ENCODE data around the gene ADAD1. TPM values are rescaled to one million over a fixed set of nuclear protein-coding genes. Genes with fewer than 3 reads are reported as not detected.

Gene ADAD1
- not detected in 2 replicates for total RNA-seq

DNA sequence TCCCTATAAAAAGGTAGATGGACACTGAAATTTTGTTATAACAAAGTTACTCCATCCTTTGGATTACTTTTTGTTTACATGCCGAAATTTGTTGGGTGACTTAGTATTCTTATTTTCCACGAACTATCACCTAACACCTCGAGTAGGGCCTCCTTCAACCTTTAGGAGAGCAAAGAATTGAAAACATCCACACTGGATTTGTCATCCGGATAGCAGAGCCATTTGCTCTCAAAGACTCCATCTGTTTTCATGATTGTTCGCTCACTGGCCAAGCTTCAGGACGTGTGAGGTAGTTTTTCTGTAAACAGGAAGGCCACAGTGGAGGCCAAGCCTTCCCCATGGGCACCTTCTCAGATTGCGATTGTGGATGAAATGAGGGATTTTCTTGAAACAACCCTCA lies at the start of gene ADAD1:
Gene ADAD1 (plus strand): TSS at position 301 of the 400 bp plus-strand sequence. CDS start 1,059 bp downstream, outside the sequence.
- no peaks in the 10 kb centered on the region for H3K36me3 ChIP-seq (ENCODE audit: control insufficient read depth, insufficient read depth, low read length)
- TF ChIP-seq, protein P1, sequence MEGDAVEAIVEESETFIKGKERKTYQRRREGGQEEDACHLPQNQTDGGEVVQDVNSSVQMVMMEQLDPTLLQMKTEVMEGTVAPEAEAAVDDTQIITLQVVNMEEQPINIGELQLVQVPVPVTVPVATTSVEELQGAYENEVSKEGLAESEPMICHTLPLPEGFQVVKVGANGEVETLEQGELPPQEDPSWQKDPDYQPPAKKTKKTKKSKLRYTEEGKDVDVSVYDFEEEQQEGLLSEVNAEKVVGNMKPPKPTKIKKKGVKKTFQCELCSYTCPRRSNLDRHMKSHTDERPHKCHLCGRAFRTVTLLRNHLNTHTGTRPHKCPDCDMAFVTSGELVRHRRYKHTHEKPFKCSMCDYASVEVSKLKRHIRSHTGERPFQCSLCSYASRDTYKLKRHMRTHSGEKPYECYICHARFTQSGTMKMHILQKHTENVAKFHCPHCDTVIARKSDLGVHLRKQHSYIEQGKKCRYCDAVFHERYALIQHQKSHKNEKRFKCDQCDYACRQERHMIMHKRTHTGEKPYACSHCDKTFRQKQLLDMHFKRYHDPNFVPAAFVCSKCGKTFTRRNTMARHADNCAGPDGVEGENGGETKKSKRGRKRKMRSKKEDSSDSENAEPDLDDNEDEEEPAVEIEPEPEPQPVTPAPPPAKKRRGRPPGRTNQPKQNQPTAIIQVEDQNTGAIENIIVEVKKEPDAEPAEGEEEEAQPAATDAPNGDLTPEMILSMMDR (IDR thresholded peaks at IDR 0.05; ENCODE audit: insufficient read depth, low read length, poor library complexity, severe bottlenecking), result no peak
- DNase-seq (ENCODE audit: low read depth), result no peak

DNA sequence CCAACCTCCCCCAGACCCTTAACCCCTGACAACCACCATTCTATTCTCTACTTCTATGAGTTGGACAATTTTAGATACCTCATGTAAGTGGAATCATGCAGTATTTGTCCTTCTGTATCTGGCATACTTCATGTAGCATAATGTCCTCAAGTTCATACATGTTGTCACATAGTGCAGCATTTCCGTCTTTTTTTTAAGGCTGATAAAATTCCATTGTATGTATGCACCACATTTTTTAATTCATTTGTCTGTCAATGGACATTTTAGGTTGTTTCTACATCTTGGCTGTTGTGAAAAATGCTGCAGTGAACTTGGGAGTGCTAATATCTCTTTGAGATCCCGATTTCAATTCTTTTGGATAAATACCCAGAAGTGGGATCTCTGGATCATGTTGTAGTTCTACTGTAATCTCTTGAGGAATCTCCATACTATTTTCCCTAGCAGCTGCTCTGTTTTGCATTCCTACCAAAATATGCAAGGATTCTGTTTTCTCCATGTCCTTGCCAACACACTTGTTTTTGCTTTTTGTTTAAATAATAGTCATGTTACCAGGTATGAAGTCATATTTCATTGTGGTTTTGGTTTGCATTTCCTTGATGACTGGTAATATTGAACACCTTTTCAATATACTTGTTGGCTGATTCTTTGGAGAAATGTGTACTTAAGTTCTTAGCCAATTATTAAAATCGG lies 48.8 kb upstream of the ADAD1 start:
- H3K36me3 ChIP-seq (ENCODE audit: control insufficient read depth, insufficient read depth, low read length), result no peaks in the 10 kb centered on the region
- no peak for DNase-seq (ENCODE audit: low read depth)
- TF ChIP-seq, protein P1 (IDR thresholded peaks at IDR 0.05; ENCODE audit: insufficient read depth, low read length, poor library complexity, severe bottlenecking), result no peak
- H3K27me3 ChIP-seq (ENCODE audit: control insufficient read depth, insufficient read depth, low read length), result no peaks in the 10 kb centered on the region
- H3K4me3 ChIP-seq (ENCODE audit: low read depth, low read length), result no peak overlapping the region

More for the DNA sequence above, at the start of gene ADAD1:
- Histone ChIP-seq H3K27me3 (ENCODE audit: control insufficient read depth, insufficient read depth, low read length) (no peaks in the 10 kb centered on the region), H3K4me3 (ENCODE audit: low read depth, low read length) (no peak within 1 kb of the TSS)

DNA sequence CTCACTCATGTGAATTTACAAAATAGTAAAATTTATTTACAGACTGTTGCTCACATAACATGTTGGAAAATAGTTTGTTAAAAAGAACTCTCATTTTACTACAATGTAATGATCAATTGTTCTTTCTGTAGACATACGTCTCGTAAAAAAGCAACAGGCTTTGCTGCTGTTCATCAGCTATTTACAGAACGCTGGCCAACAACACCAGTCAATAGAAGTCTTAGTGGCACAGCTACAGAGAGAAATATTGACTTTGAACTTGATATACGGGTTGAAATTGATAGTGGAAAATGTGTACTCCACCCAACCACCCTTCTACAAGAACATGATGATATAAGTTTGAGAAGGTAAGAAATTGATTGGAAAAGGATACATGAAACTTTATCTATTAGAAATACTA lies 47.6 kb upstream of the ADAD1 start:
- H3K36me3 ChIP-seq (ENCODE audit: control insufficient read depth, insufficient read depth, low read length), result no peaks in the 10 kb centered on the region
- no peak overlapping the region for H3K4me3 ChIP-seq (ENCODE audit: low read depth, low read length)
- TF ChIP-seq, protein P1 (IDR thresholded peaks at IDR 0.05; ENCODE audit: insufficient read depth, low read length, poor library complexity, severe bottlenecking), result no peak
- DNase-seq (ENCODE audit: low read depth), result no peak
- no peaks in the 10 kb centered on the region for H3K27me3 ChIP-seq (ENCODE audit: control insufficient read depth, insufficient read depth, low read length)

DNA sequence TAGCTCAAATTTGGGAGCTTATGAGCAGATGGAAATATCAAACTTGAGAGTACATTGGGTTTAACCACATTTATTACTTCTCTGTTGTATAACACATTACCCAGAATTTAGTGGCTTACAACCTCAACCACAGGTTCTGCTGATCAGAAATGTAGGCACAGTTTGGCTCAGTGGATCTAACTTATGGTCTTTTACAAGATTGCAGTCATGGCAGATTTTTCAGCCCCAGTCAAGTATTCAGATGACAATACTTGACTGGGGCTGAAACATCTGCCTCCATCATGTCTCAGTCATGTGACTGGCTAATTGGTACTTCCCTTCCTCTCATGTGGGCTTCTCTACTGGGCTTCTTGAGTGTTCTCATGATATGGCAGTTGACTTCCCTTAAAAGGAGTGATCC lies 44.0 kb upstream of the ADAD1 start:
- TF ChIP-seq, protein P1 (IDR thresholded peaks at IDR 0.05; ENCODE audit: insufficient read depth, low read length, poor library complexity, severe bottlenecking), result no peak
- Histone ChIP-seq H3K4me3 (ENCODE audit: low read depth, low read length) (no peak overlapping the region), H3K36me3 (ENCODE audit: control insufficient read depth, insufficient read depth, low read length) (no peaks in the 10 kb centered on the region), H3K27me3 (ENCODE audit: control insufficient read depth, insufficient read depth, low read length) (no peaks in the 10 kb centered on the region)
- DNase-seq (ENCODE audit: low read depth), result no peak

DNA sequence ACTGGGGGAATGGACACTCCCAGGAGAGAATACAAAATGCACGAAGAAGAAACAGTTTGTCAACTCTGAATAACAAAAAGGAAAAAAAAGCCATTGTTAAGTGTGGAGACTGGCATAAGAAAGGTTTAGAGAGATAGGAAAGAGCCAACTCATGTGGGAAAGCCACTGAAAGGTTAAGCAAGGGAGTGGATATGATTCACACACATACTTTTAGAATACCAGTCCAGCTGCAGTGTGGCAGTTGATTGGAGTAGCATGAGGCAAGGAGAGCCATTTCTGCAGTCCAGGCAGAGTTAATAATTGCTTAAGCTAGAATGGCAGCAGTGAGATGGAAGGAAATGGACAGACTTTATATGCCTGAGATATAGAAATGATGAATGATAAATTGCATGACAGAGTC lies 36.9 kb upstream of the ADAD1 start:
- TF ChIP-seq, protein P1 (IDR thresholded peaks at IDR 0.05; ENCODE audit: insufficient read depth, low read length, poor library complexity, severe bottlenecking), result no peak
- Histone ChIP-seq H3K36me3 (ENCODE audit: control insufficient read depth, insufficient read depth, low read length) (no peaks in the 10 kb centered on the region), H3K27me3 (ENCODE audit: control insufficient read depth, insufficient read depth, low read length) (no peaks in the 10 kb centered on the region), H3K4me3 (ENCODE audit: low read depth, low read length) (no peak overlapping the region)
- peak; percentile 93 for DNase-seq (ENCODE audit: low read depth)

DNA sequence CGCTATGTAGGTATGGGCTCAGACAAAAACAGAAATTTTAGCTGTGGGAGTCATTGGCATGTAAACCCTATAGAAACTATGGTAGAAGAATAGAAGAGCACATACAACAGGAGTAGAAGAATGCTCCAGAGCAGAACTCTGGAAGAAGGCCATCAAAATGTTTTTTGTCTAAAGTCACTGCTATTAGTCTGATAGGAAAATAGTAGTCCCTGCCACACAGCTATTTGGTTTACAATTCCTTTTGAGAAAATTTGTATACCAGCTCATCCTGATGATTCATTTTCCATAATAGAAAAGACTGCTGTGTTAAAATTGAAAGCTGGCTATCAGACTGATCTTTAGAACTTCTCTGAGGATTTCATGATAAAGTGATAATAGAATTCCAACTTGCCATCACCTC lies 32.8 kb upstream of the ADAD1 start:
- no peak overlapping the region for H3K4me3 ChIP-seq (ENCODE audit: low read depth, low read length)
- TF ChIP-seq, protein P1 (IDR thresholded peaks at IDR 0.05; ENCODE audit: insufficient read depth, low read length, poor library complexity, severe bottlenecking), result no peak
- DNase-seq (ENCODE audit: low read depth), result no peak
- H3K36me3 ChIP-seq (ENCODE audit: control insufficient read depth, insufficient read depth, low read length), result no peaks in the 10 kb centered on the region
- H3K27me3 ChIP-seq (ENCODE audit: control insufficient read depth, insufficient read depth, low read length), result no peaks in the 10 kb centered on the region
